HepG2 (cell line): ENCODE results near the gene HCAR1. TPM values are rescaled to one million over a fixed set of nuclear protein-coding genes. Genes with fewer than 3 reads are reported as not detected.

Source experiments
- ARID4A ChIP-seq: sonication (generic); formaldehyde crosslinking; IDR thresholded peaks from 2 replicates; pipeline ENCODE4 v1.5.0; 2020; ENCODE audit warnings: mild to moderate bottlenecking, missing genetic modification reagents, borderline replicate concordance
- ARNTL ChIP-seq: sonication (generic); formaldehyde crosslinking; IDR thresholded peaks from 2 replicates; pipeline ENCODE4 v1.4.0; 2020; ENCODE audit warnings: mild to moderate bottlenecking, missing genetic modification reagents
- HMG20A ChIP-seq: IDR thresholded peaks from 2 replicates; pipeline ENCODE4 v1.6.1; 2016; ENCODE audit warnings: borderline replicate concordance
- LCORL ChIP-seq, 2 experiments: fragments of 450-650 bp in 1 of 2; sonication (generic) in 1 of 2; formaldehyde crosslinking in 1 of 2; IDR thresholded peaks; 2 replicates each; pipeline versions ENCODE4 v1.5.0 to v1.6.1; 2017 to 2020; ENCODE audit warnings: antibody characterized with exemption in 1 of 2, missing genetic modification reagents in 1 of 2
- MAFG ChIP-seq: sonication (generic); formaldehyde crosslinking; IDR thresholded peaks from 2 replicates; pipeline ENCODE4 v1.5.1; 2020; ENCODE audit warnings: mild to moderate bottlenecking, missing genetic modification reagents
- SMAD3 ChIP-seq: sonication (generic); formaldehyde crosslinking; IDR thresholded peaks from 2 replicates; pipeline ENCODE4 v1.4.0; 2020; ENCODE audit warnings: missing genetic modification reagents
- THAP7 ChIP-seq: sonication (generic); formaldehyde crosslinking; IDR thresholded peaks from 2 replicates; pipeline ENCODE4 v1.8.1; 2023; ENCODE audit warnings: mild to moderate bottlenecking, missing genetic modification reagents
- U2AF2 ChIP-seq: fragments of 200-400 bp; formaldehyde crosslinking; IDR thresholded peaks from 2 replicates; pipeline ENCODE4 v1.6.1; 2017; ENCODE audit warnings: low read depth, mild to moderate bottlenecking, low read length
- USF2 ChIP-seq, 2 experiments: sonication (generic) in 1 of 2; formaldehyde crosslinking in 1 of 2; IDR thresholded peaks; 2 replicates each; pipeline versions ENCODE4 v1.5.1 to v1.6.1; 2011 to 2020; ENCODE audit warnings: borderline replicate concordance in 1 of 2, low read depth in 1 of 2, low read length in 1 of 2, mild to moderate bottlenecking in 1 of 2, missing genetic modification reagents in 1 of 2, moderate library complexity in 1 of 2
- ZBTB7B ChIP-seq: sonication (generic); formaldehyde crosslinking; IDR thresholded peaks from 2 replicates; pipeline ENCODE4 v1.4.0; 2020; ENCODE audit warnings: missing genetic modification reagents
- ZFX ChIP-seq: sonication (generic); formaldehyde crosslinking; IDR thresholded peaks from 2 replicates; pipeline ENCODE4 v1.4.0; 2020; ENCODE audit warnings: mild to moderate bottlenecking, low read depth, missing genetic modification reagents, moderate library complexity
- ZMAT3 ChIP-seq: sonication (generic); formaldehyde crosslinking; conservative IDR thresholded peaks from 2 replicates; pipeline ENCODE4 v1.7.0; 2021; ENCODE audit warnings: missing genetic modification reagents
- ZNF331 ChIP-seq: sonication (generic); formaldehyde crosslinking; IDR thresholded peaks from 2 replicates; pipeline ENCODE4 v1.4.0; 2020; ENCODE audit warnings: missing genetic modification reagents
- ZNF468 ChIP-seq: sonication (generic); formaldehyde crosslinking; IDR thresholded peaks from 2 replicates; pipeline ENCODE4 v1.8.0; 2022; ENCODE audit warnings: mild to moderate bottlenecking, moderate library complexity, missing genetic modification reagents
- ZNF501 ChIP-seq: sonication (generic); formaldehyde crosslinking; IDR thresholded peaks from 2 replicates; pipeline ENCODE4 v1.5.1; 2020; ENCODE audit warnings: mild to moderate bottlenecking, moderate library complexity, missing genetic modification reagents
- ZNF547 ChIP-seq: sonication (generic); formaldehyde crosslinking; IDR thresholded peaks from 2 replicates; pipeline ENCODE4 v1.5.1; 2020; ENCODE audit warnings: mild to moderate bottlenecking, missing genetic modification reagents
- ZNF598 ChIP-seq: sonication (generic); formaldehyde crosslinking; IDR thresholded peaks from 2 replicates; pipeline ENCODE4 v1.5.1; 2020; ENCODE audit warnings: mild to moderate bottlenecking, missing genetic modification reagents, borderline replicate concordance
- ZNF883 ChIP-seq: sonication (generic); formaldehyde crosslinking; IDR thresholded peaks from 2 replicates; pipeline ENCODE4 v1.5.1; 2020; ENCODE audit warnings: mild to moderate bottlenecking, missing genetic modification reagents; ENCODE audit errors: not compliant biosample characterization
- polyA plus RNA-seq, 8 experiments: library from polyadenylated mRNA; depleted of rRNA in 3 of 8; stranded (reverse) in 7 of 8; unstranded in 1 of 8; fragments of >200 nt; fragmentation: Illumina TruSeq in 4 of 8; extraction: Trizol in 4 of 8; gene quantifications; 2 replicates each; pipeline versions ENCODE4 v1.2.1 to v1.2.3, GENCODE V29; 2011 to 2016; ENCODE audit warnings: low read depth in 4 of 8, missing spikeins in 1 of 8, mixed read lengths in 1 of 8; ENCODE audit not compliant: insufficient read depth in 1 of 8
- total RNA-seq, 5 experiments: library from RNA; depleted of rRNA; stranded (reverse); fragments of >200 nt; fragmentation: Illumina TruSeq; extraction: Trizol; gene quantifications; 2 replicates each; pipeline ENCODE4 v1.2.3, GENCODE V29; 2016; ENCODE audit warnings: low read depth in 1 of 5

HCAR1 gene
- total and polyA plus RNA-seq, 2 of the 13 experiments (the other 11 are each of a cell fraction or from before 2014, with no cell fraction given): 0.53 to 4.4 TPM

- TF ChIP-seq USF2 (IDR thresholded peaks at IDR 0.05; ENCODE audit: low read depth, low read length) (no peak), USF2 (CRISPR knock-in tag; IDR thresholded peaks at IDR 0.05; ENCODE audit: borderline replicate concordance) (no peak), ARNTL (no peak), ZNF883 (CRISPR knock-in tag) (no peak), LCORL (IDR thresholded peaks at IDR 0.05) (no peak), LCORL (CRISPR knock-in tag; IDR thresholded peaks at IDR 0.05) (0 out of 2 replicates have a peak, but pooled peaks have one; percentile 46), MAFG (CRISPR knock-in tag) (no peak), ARID4A (CRISPR knock-in tag) (peak; percentile 30; the same call in 1 of the 2 replicates), HMG20A (no peak), SMAD3 (CRISPR knock-in tag) (no peak), ZMAT3 (CRISPR knock-in tag) (no peak), ZNF331 (no peak), ZNF598 (CRISPR knock-in tag) (0 out of 2 replicates have a peak, but pooled peaks have one; percentile 18), U2AF2 (no peak), ZNF501 (CRISPR knock-in tag) (no peak), THAP7 (CRISPR knock-in tag) (no peak), ZFX (no peak), ZNF468 (CRISPR knock-in tag) (no peak), ZNF547 (CRISPR knock-in tag) (no peak), ZBTB7B (no peak)
Measured at GRCh38 chr12:122729583-122730214, 945 bp downstream of the HCAR1 start (continued).
